Ishikawa (cell line): ENCODE measurements around the gene GDF2.

Experiments
- CEBPB ChIP-seq: IDR thresholded peaks from 2 replicates; pipeline ENCODE4 v1.6.1; 2012
- CREB1 ChIP-seq: IDR thresholded peaks from 2 replicates; pipeline ENCODE4 v1.6.1; 2012; ENCODE audit warnings: low read depth
- EP300 ChIP-seq: IDR thresholded peaks from 2 replicates; pipeline ENCODE4 v1.6.1; 2012; ENCODE audit warnings: borderline replicate concordance
- FOXM1 ChIP-seq: IDR thresholded peaks from 2 replicates; pipeline ENCODE4 v1.6.1; 2012; ENCODE audit warnings: low read depth, borderline replicate concordance
- RAD21 ChIP-seq: IDR thresholded peaks from 2 replicates; pipeline ENCODE4 v1.6.1; 2012; ENCODE audit warnings: low read depth
- TAF1 ChIP-seq: IDR thresholded peaks from 2 replicates; pipeline ENCODE4 v1.6.1; 2012; ENCODE audit warnings: low read depth, mild to moderate bottlenecking
- TCF12 ChIP-seq: IDR thresholded peaks from 2 replicates; pipeline ENCODE4 v1.6.1; 2012; ENCODE audit warnings: low read depth
- TEAD4 ChIP-seq: IDR thresholded peaks from 2 replicates; pipeline ENCODE4 v1.6.1; 2012
- YY1 ChIP-seq: IDR thresholded peaks from 2 replicates; pipeline ENCODE4 v1.6.1; 2012; ENCODE audit warnings: low read depth
- ZBTB7A ChIP-seq: IDR thresholded peaks from 2 replicates; pipeline ENCODE4 v1.6.1; 2012; ENCODE audit warnings: low read depth
- TF ChIP-seq, protein P1 (sequence below): IDR thresholded peaks from 2 replicates; pipeline ENCODE4 v1.6.1; 2012; ENCODE audit warnings: low read depth, mild to moderate bottlenecking
- TF ChIP-seq, protein P2 (sequence below): IDR thresholded peaks from 2 replicates; pipeline ENCODE4 v1.6.1; 2012

GRCh38 chr10:47367646-47368045, 45.4 kb downstream of the GDF2 start:
- TF ChIP-seq TCF12 = no peak
- TF ChIP-seq CEBPB = no peak
- TF ChIP-seq TAF1 = no peak
- TF ChIP-seq EP300 = no peak
- no peak for TF ChIP-seq RAD21
- TF ChIP-seq, protein P1, sequence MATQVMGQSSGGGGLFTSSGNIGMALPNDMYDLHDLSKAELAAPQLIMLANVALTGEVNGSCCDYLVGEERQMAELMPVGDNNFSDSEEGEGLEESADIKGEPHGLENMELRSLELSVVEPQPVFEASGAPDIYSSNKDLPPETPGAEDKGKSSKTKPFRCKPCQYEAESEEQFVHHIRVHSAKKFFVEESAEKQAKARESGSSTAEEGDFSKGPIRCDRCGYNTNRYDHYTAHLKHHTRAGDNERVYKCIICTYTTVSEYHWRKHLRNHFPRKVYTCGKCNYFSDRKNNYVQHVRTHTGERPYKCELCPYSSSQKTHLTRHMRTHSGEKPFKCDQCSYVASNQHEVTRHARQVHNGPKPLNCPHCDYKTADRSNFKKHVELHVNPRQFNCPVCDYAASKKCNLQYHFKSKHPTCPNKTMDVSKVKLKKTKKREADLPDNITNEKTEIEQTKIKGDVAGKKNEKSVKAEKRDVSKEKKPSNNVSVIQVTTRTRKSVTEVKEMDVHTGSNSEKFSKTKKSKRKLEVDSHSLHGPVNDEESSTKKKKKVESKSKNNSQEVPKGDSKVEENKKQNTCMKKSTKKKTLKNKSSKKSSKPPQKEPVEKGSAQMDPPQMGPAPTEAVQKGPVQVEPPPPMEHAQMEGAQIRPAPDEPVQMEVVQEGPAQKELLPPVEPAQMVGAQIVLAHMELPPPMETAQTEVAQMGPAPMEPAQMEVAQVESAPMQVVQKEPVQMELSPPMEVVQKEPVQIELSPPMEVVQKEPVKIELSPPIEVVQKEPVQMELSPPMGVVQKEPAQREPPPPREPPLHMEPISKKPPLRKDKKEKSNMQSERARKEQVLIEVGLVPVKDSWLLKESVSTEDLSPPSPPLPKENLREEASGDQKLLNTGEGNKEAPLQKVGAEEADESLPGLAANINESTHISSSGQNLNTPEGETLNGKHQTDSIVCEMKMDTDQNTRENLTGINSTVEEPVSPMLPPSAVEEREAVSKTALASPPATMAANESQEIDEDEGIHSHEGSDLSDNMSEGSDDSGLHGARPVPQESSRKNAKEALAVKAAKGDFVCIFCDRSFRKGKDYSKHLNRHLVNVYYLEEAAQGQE = no peak
- no peak for TF ChIP-seq TEAD4
- TF ChIP-seq, protein P2, sequence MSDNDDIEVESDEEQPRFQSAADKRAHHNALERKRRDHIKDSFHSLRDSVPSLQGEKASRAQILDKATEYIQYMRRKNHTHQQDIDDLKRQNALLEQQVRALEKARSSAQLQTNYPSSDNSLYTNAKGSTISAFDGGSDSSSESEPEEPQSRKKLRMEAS = no peak
- TF ChIP-seq YY1 = no peak
- TF ChIP-seq FOXM1 = no peak
- no peak for TF ChIP-seq CREB1
- TF ChIP-seq ZBTB7A = no peak
